SK-N-SH (cell line): Measurements from ENCODE around the gene OXER1. TPM values are rescaled to one million over a fixed set of nuclear protein-coding genes. Genes with fewer than 3 reads are reported as not detected.

Source experiments
- CTCF ChIA-PET: fragments of 300-600, 350-600 bp; formaldehyde crosslinking; extraction: SDS; loops from one replicate; lab custom pipeline; 2021; lab: Yijun Ruan, JAX
- POLR2A ChIA-PET: fragments of 350-600 bp; sonication (Branson Sonifier 250); formaldehyde crosslinking; extraction: SDS; loops from one replicate; lab custom pipeline; 2020; ENCODE audit warnings: antibody characterized with exemption, inconsistent platforms; lab: Yijun Ruan, JAX
- DNase-seq: peaks from one replicate; pipeline ENCODE4 v3.0.0; 2012
- H2AFZ ChIP-seq: fragments of 200-600 bp; sonication (generic); 2 replicates; pipeline ENCODE4 v1.8.1; 2016; ENCODE audit warnings: antibody characterized with exemption, mild to moderate bottlenecking, low read depth
- H3F3A ChIP-seq: fragments of 200-600 bp; sonication (generic); replicated peaks from 2 replicates; pipeline ENCODE3; 2016; ENCODE audit warnings: antibody characterized with exemption, mild to moderate bottlenecking; ENCODE audit not compliant: insufficient read depth
- H3K27ac ChIP-seq, 2 experiments: fragments of 200-500 bp in 1 of 2; fragments of 200-600 bp in 1 of 2; sonication (Bioruptor generic) in 1 of 2; sonication (generic), shearing (Covaris generic) in 1 of 2; 2 replicates each; pipeline versions ENCODE4 v1.5.1 to v1.6.1; 2014 to 2016; ENCODE audit warnings: low read depth in 2 of 2, inconsistent platforms in 1 of 2, low read length in 1 of 2, mild to moderate bottlenecking in 1 of 2, mixed read lengths in 1 of 2
- H3K27me3 ChIP-seq: fragments of 200-600 bp; sonication (generic), shearing (Covaris generic); 2 replicates; pipeline ENCODE4 v1.6.1; 2016; ENCODE audit warnings: mixed run types; ENCODE audit not compliant: insufficient read depth
- H3K36me3 ChIP-seq, 2 experiments: fragments of 200-500 bp in 1 of 2; fragments of 200-600 bp in 1 of 2; sonication (Bioruptor generic) in 1 of 2; sonication (generic) in 1 of 2; replicated peaks in 1 of 2; 2 replicates each; pipeline versions ENCODE3 to v1.5.1; 2014 to 2016; ENCODE audit warnings: low read length in 1 of 2, mild to moderate bottlenecking in 1 of 2; ENCODE audit not compliant: insufficient read depth in 2 of 2, control insufficient read depth in 1 of 2
- H3K4me1 ChIP-seq, 2 experiments: fragments of 200-500 bp in 1 of 2; fragments of 200-600 bp in 1 of 2; sonication (Bioruptor generic) in 1 of 2; sonication (generic), shearing (Covaris generic) in 1 of 2; 2 replicates each; pipeline versions ENCODE4 v1.5.1 to v1.6.1; 2014 to 2016; ENCODE audit warnings: low read depth in 1 of 2, low read length in 1 of 2, mixed run types in 1 of 2; ENCODE audit not compliant: insufficient read depth in 2 of 2, control insufficient read depth in 1 of 2
- H3K4me2 ChIP-seq: fragments of 200-600 bp; sonication (generic), shearing (Covaris generic); 2 replicates; pipeline ENCODE4 v1.6.1; 2017; ENCODE audit warnings: mixed run types
- H3K4me3 ChIP-seq, 2 experiments: fragments of 200-500 bp in 1 of 2; fragments of 200-600 bp in 1 of 2; sonication (Bioruptor generic) in 1 of 2; sonication (generic), shearing (Covaris generic) in 1 of 2; 2 replicates each; pipeline versions ENCODE4 v1.5.1 to v1.8.1; 2014 to 2016; ENCODE audit warnings: low read depth in 2 of 2, inconsistent platforms in 1 of 2, low read length in 1 of 2, mild to moderate bottlenecking in 1 of 2, mixed read lengths in 1 of 2, moderate library complexity in 1 of 2
- H3K79me2 ChIP-seq: fragments of 200-600 bp; sonication (generic); 2 replicates; pipeline ENCODE4 v1.8.1; 2017; ENCODE audit warnings: mild to moderate bottlenecking; ENCODE audit not compliant: insufficient read depth
- H3K9ac ChIP-seq: fragments of 200-600 bp; sonication (generic); 2 replicates; pipeline ENCODE4 v1.6.1; 2017; ENCODE audit warnings: mixed run types
- H3K9me2 ChIP-seq: fragments of 200-600 bp; sonication (generic); 2 replicates; pipeline ENCODE4 v1.6.1; 2017; ENCODE audit warnings: mixed run types
- H3K9me3 ChIP-seq: fragments of 200-600 bp; sonication (generic); 2 replicates; pipeline ENCODE4 v1.6.1; 2017; ENCODE audit warnings: mixed run types, mild to moderate bottlenecking, moderate library complexity
- H4K20me1 ChIP-seq: fragments of 200-600 bp; sonication (generic); 2 replicates; pipeline ENCODE4 v1.6.1; 2017; ENCODE audit warnings: mild to moderate bottlenecking, mixed run types; ENCODE audit not compliant: insufficient read depth
- CTCF ChIP-seq: fragments of 200-600 bp; sonication (generic); IDR thresholded peaks from 2 replicates; pipeline ENCODE4 v1.6.1; 2017; ENCODE audit warnings: antibody characterized with exemption, mild to moderate bottlenecking, moderate library complexity
- ELF1 ChIP-seq: IDR thresholded peaks from 2 replicates; pipeline ENCODE4 v1.4.0; 2012
- FOXM1 ChIP-seq: IDR thresholded peaks from 2 replicates; pipeline ENCODE4 v1.4.0; 2012; ENCODE audit warnings: low read depth, mild to moderate bottlenecking
- RCOR1 ChIP-seq: fragments of 150-350 bp; IDR thresholded peaks from 2 replicates; pipeline ENCODE4 v1.6.1; 2017; ENCODE audit warnings: antibody characterized with exemption, low read length
- RXRA ChIP-seq: IDR thresholded peaks from 2 replicates; pipeline ENCODE4 v1.4.0; 2012; ENCODE audit warnings: low read depth, mild to moderate bottlenecking, borderline replicate concordance
- TEAD4 ChIP-seq: IDR thresholded peaks from 2 replicates; pipeline ENCODE4 v1.4.0; 2012; ENCODE audit warnings: mild to moderate bottlenecking, borderline replicate concordance; ENCODE audit not compliant: insufficient read depth
- YY1 ChIP-seq: IDR thresholded peaks from 2 replicates; pipeline ENCODE4 v1.4.0; 2012; ENCODE audit warnings: low read depth, mild to moderate bottlenecking
- WGBS: methylation state at CpG from one replicate; pipeline ENCODE4 v1.1.6; 2017; ENCODE audit warnings: low lambda C conversion rate; 5-methylcytosine and 5-hydroxymethylcytosine counted together
- polyA plus RNA-seq, 3 experiments: library from polyadenylated mRNA; depleted of rRNA; stranded (reverse); fragments of >200 nt; gene quantifications; 2 replicates each; pipeline ENCODE4 v1.2.3, GENCODE V29; 2012
- TF ChIP-seq, protein P1 (sequence below): IDR thresholded peaks from 2 replicates; pipeline ENCODE4 v1.6.1; 2012; ENCODE audit warnings: mild to moderate bottlenecking, low read depth, low read length, moderate library complexity

Gene OXER1
- polyA plus RNA-seq, 1 of the 3 experiments (the other 2 are of a cell fraction), result not detected

- no peak overlapping the region for H3K4me3 ChIP-seq
- no peak overlapping the region for H3K27ac ChIP-seq
- no peak overlapping the region for H3K4me2 ChIP-seq
- no peak overlapping the region for H2AFZ ChIP-seq
- H3K9me2 ChIP-seq, result no peaks in the 10 kb centered on the region
- no peak for TF ChIP-seq ELF1
- peak; percentile 63 for TF ChIP-seq CTCF
- ChIA-PET POLR2A (no interaction called here), CTCF (interaction anchor here (0.6 to 8.3 kb wide), 15 partner anchors 12 to 416 kb away, joined by 3 to 103 read pairs (median 3); partner anchors contain the start of gene KCNG3)
- no peaks in the 10 kb centered on the region for H3K36me3 ChIP-seq
- DNase-seq, result no peak
- H3K9me3 ChIP-seq, result 0 out of 2 replicates have a peak, but pooled peaks cover under 1% of the 10 kb centered on the region
- H3K79me2 ChIP-seq, result no peaks in the 10 kb centered on the region
- peaks cover 21% of the 10 kb centered on the region for H3F3A ChIP-seq
- WGBS, result 33% methylated on average over 1 of the region's 1 CpG
- no peaks in the 10 kb centered on the region for H3K27me3 ChIP-seq
- H3K4me1 ChIP-seq, result peaks cover 0 to 17% of the 10 kb centered on the region in 2 experiments; a peak in 1 of 4 replicates
- no peaks in the 10 kb centered on the region for H4K20me1 ChIP-seq
- no peak overlapping the region for H3K9ac ChIP-seq
These were observed 49.1 kb upstream of the OXER1 start for GRCh38 chr2:42812899-42813479.

- H3K9me2 ChIP-seq, result no peaks in the 10 kb centered on the region
- peak overlapping the region; percentile 95 to 99 for H3K27ac ChIP-seq
- no peaks in the 10 kb centered on the region for H4K20me1 ChIP-seq
- CTCF ChIA-PET, result interaction anchor here (0.6 to 3.4 kb wide), 24 partner anchors 8 to 1141 kb away, joined by 3 to 22 read pairs (median 4); partner anchors contain the start of gene KCNG3
- no peaks in the 10 kb centered on the region for H3K36me3 ChIP-seq
- TF ChIP-seq FOXM1, result no peak
- TF ChIP-seq TEAD4, result no peak
- no peak for TF ChIP-seq YY1
- TF ChIP-seq, protein P1, sequence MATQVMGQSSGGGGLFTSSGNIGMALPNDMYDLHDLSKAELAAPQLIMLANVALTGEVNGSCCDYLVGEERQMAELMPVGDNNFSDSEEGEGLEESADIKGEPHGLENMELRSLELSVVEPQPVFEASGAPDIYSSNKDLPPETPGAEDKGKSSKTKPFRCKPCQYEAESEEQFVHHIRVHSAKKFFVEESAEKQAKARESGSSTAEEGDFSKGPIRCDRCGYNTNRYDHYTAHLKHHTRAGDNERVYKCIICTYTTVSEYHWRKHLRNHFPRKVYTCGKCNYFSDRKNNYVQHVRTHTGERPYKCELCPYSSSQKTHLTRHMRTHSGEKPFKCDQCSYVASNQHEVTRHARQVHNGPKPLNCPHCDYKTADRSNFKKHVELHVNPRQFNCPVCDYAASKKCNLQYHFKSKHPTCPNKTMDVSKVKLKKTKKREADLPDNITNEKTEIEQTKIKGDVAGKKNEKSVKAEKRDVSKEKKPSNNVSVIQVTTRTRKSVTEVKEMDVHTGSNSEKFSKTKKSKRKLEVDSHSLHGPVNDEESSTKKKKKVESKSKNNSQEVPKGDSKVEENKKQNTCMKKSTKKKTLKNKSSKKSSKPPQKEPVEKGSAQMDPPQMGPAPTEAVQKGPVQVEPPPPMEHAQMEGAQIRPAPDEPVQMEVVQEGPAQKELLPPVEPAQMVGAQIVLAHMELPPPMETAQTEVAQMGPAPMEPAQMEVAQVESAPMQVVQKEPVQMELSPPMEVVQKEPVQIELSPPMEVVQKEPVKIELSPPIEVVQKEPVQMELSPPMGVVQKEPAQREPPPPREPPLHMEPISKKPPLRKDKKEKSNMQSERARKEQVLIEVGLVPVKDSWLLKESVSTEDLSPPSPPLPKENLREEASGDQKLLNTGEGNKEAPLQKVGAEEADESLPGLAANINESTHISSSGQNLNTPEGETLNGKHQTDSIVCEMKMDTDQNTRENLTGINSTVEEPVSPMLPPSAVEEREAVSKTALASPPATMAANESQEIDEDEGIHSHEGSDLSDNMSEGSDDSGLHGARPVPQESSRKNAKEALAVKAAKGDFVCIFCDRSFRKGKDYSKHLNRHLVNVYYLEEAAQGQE, result no peak
- TF ChIP-seq RXRA, result no peak
- no peak for TF ChIP-seq RCOR1
- no peaks in the 10 kb centered on the region for H3K27me3 ChIP-seq
- H3K9ac ChIP-seq, result peak overlapping the region; percentile 97
- 61% methylated on average over 39 of the region's 51 CpGs for WGBS
- H3K4me1 ChIP-seq, result peaks cover 0 to 17% of the 10 kb centered on the region in 2 experiments; a peak in 1 of 4 replicates
- H3F3A ChIP-seq, result peaks cover 21% of the 10 kb centered on the region
- H2AFZ ChIP-seq, result peak overlapping the region; percentile 98
- POLR2A ChIA-PET, result interaction anchor here (0.6 to 2.5 kb wide), 16 partner anchors 8 to 785 kb away, joined by 3 to 15 read pairs (median 5); partner anchors contain the start of genes KCNG3, THADA and ZFP36L2
- H3K9me3 ChIP-seq, result no peaks in the 10 kb centered on the region
- peak; percentile 75 for DNase-seq
- H3K4me3 ChIP-seq, result peak overlapping the region; percentile 67 to 75
- H3K79me2 ChIP-seq, result no peaks in the 10 kb centered on the region
- H3K4me2 ChIP-seq, result peak overlapping the region; percentile 86
These were observed 47.3 kb upstream of the OXER1 start for GRCh38 chr2:42810971-42811811.
